Pancreas (tissue), 10 donors: ENCODE results near the gene OR4N2. TPM values are rescaled to one million over a fixed set of nuclear protein-coding genes. Genes with fewer than 3 reads are reported as not detected.
A peak's percentile ranks its signal among the peaks of the same experiment; 100 is the strongest.
"Not testable (repeated sequence)": the region's sequence is repeated elsewhere in the genome, so short reads cannot be mapped to it uniquely, and the experiment has no call there.

Experiments used
- ATAC-seq, 4 donors: fragments of 200-7000 bp; cut with Tn5 transposase; one replicate each; pipeline versions ENCODE4 v1.8.0 to v1.9.1; 2020; ENCODE audit warnings: mild to moderate bottlenecking in 4 of 4, moderate library complexity in 4 of 4
- DNase-seq, 6 donors: peaks; one replicate each; pipeline ENCODE4 v3.0.0-alpha.2; 2020
- FAIRE-seq: peaks from 2 replicates; lab custom pipeline; 2012; peaks lifted over from hg19 to GRCh38; lab: Jason Lieb, UNC
- H3K27ac ChIP-seq, 4 donors: fragments of 200-600 bp; sonication (generic); 1 replicate in 3 of 4; 2 replicates in 1 of 4; pipeline versions ENCODE4 v1.5.0 to v1.8.0; 2020
- H3K27me3 ChIP-seq, 4 donors: fragments of 200-600 bp; one replicate each; pipeline ENCODE4 v1.8.0; 2021
- H3K36me3 ChIP-seq, 3 donors: fragments of 200-600 bp; sonication (generic) in 1 of 3; one replicate each; pipeline versions ENCODE4 v1.5.0 to v1.8.0; 2020 to 2021
- H3K4me1 ChIP-seq, 3 donors: fragments of 200-600 bp; one replicate each; pipeline ENCODE4 v1.8.0; 2021
- H3K4me3 ChIP-seq, 4 donors: fragments of 200-600 bp; sonication (generic) in 2 of 4; one replicate each; pipeline versions ENCODE4 v1.5.0 to v1.8.0; 2020 to 2021
- H3K9me3 ChIP-seq, 4 donors: fragments of 200-600 bp; one replicate each; pipeline ENCODE4 v1.8.0; 2021
- WGBS, 2 donors: extraction: QIAGEN DNeasy Blood & Tissue Kit; methylation state at CpG; one replicate each; pipeline ENCODE4 v1.1.7; 2013; 5-methylcytosine and 5-hydroxymethylcytosine counted together
- intact Hi-C, 3 donors: fragments of 100-400 bp; cut with DNase I; formaldehyde crosslinking; loops; one replicate each; pipeline versions ENCODE4 v1.11.1 to v1.14.2; 2022
- polyA plus RNA-seq, 2 donors: library from polyadenylated mRNA; stranded (reverse); fragments of 200-250 nt; gene quantifications; one replicate each; pipeline ENCODE4 v1.2.3, GENCODE V29; 2013
- total RNA-seq, 6 donors: library from RNA; stranded (reverse); fragmentation: NEBNext Ultra II Directional in 4 of 6; extraction: Animal tissue kit (Norgen Biotek cat#: 25700) in 4 of 6; gene quantifications; one replicate each; pipeline versions ENCODE4 v1.2.1 to v1.2.4, GENCODE V29; 2021 to 2023
- TF ChIP-seq, protein P1 (sequence below), 4 donors: fragments of 200-600 bp; sonication (generic) in 3 of 4; IDR thresholded peaks; one replicate each; pipeline versions ENCODE4 v1.5.0 to v1.8.0; 2021; ENCODE audit warnings: antibody characterized with exemption in 4 of 4
- donor health status: healthy with polysubstance abuse.
- donor health status: DM: no; HTN: no; CAD: no; lungs with moderate emphysema.
- donor health status: DM: no; HTN: no; CAD: no.
- donor health status: control.
- donor health status: control.
- donor health status: Bipolar disorder and iron deficiency.
- donor health status: DM: yes; HTN: yes; CAD: no.
- donor health status: DM: no; HTN: no; CAD: no.
- donor health status: DM: no; HTN: no; CAD: no.
- donor health status: DM: yes; HTN: yes; CAD: no.

The OR4N2 gene
- total and polyA plus RNA-seq, 8 donors = not detected

DNA sequence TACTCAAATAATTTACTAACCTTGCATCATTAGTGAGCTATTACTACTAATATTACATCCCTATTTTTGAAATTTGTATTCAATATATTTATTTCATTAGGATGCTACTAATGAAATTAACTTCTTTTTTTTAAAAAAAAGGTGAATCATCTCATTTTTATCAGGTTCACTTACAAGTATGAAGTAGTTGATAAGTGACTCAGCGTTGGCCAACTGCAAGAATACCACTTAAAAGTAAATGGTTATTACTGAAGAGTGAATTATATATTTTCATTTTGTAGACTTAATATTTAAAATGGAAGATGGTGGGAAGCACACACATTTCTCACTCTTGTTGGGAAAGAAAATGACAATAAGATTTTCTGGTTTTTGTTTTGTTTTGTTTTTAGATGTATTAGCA, 19.6 kb downstream of the OR4N2 start:
- ATAC-seq (no peak), FAIRE-seq (peak; percentile 17), DNase-seq (no peak)
- no peaks in the 10 kb centered on the region for H3K9me3 ChIP-seq
- H3K36me3 ChIP-seq = no peaks in the 10 kb centered on the region
- H3K4me3 ChIP-seq = no peak overlapping the region
- no peaks in the 10 kb centered on the region for H3K4me1 ChIP-seq
- WGBS, 2 donors = 22 to 23% methylated on average over 1 of the region's 1 CpG
- no peaks in the 10 kb centered on the region for H3K27me3 ChIP-seq
- intact Hi-C loops = no loop called here
- H3K27ac ChIP-seq = no peak overlapping the region
- TF ChIP-seq, protein P1, sequence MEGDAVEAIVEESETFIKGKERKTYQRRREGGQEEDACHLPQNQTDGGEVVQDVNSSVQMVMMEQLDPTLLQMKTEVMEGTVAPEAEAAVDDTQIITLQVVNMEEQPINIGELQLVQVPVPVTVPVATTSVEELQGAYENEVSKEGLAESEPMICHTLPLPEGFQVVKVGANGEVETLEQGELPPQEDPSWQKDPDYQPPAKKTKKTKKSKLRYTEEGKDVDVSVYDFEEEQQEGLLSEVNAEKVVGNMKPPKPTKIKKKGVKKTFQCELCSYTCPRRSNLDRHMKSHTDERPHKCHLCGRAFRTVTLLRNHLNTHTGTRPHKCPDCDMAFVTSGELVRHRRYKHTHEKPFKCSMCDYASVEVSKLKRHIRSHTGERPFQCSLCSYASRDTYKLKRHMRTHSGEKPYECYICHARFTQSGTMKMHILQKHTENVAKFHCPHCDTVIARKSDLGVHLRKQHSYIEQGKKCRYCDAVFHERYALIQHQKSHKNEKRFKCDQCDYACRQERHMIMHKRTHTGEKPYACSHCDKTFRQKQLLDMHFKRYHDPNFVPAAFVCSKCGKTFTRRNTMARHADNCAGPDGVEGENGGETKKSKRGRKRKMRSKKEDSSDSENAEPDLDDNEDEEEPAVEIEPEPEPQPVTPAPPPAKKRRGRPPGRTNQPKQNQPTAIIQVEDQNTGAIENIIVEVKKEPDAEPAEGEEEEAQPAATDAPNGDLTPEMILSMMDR (IDR thresholded peaks at IDR 0.05) = no peak

DNA sequence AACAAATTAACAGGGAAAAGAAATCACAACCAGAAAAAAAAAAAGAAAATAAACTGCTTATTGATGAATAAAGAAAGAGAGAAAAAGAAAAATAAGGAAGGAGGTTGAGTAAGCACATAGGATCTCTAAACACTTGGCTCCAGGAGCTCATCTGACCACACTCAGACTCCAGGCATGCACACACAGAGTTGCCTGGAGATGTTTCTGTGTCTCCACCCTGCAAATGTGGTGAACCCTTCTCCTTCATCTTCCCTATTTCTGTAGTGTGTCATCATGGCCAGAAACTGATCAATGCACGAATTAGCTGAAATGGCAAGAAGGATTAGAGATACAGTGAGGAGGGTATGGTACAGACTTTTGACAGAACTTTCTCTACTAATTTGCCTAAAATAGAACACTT, 20.2 kb downstream of the OR4N2 start:
- ATAC-seq (peak in 1 of 4 donors; percentile 24), FAIRE-seq (no peak), DNase-seq (no peak)
- Histone ChIP-seq H3K4me3 (no peak overlapping the region), H3K36me3 (no peaks in the 10 kb centered on the region), H3K4me1 (no peaks in the 10 kb centered on the region), H3K9me3 (no peaks in the 10 kb centered on the region), H3K27me3 (no peaks in the 10 kb centered on the region), H3K27ac (no peak overlapping the region)
- TF ChIP-seq, protein P1 (IDR thresholded peaks at IDR 0.05) = no peak
- 11 to 21% methylated on average over 1 of the region's 1 CpG for WGBS, 2 donors
- intact Hi-C loops = no loop called here

DNA sequence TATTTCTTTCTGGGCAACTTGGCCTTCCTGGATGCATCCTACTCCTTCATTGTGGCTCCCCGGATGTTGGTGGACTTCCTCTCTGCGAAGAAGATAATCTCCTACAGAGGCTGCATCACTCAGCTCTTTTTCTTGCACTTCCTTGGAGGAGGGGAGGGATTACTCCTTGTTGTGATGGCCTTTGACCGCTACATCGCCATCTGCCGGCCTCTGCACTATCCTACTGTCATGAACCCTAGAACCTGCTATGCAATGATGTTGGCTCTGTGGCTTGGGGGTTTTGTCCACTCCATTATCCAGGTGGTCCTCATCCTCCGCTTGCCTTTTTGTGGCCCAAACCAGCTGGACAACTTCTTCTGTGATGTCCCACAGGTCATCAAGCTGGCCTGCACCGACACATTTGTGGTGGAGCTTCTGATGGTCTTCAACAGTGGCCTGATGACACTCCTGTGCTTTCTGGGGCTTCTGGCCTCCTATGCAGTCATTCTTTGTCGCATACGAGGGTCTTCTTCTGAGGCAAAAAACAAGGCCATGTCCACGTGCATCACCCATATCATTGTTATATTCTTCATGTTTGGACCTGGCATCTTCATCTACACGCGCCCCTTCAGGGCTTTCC, 24.2 kb downstream of the OR4N2 start:
- H3K9me3 ChIP-seq, DNase-seq, FAIRE-seq, ATAC-seq, H3K4me1 ChIP-seq, intact Hi-C loops, H3K27ac ChIP-seq, H3K27me3 ChIP-seq, H3K36me3 ChIP-seq, H3K4me3 ChIP-seq: not testable (repeated sequence)
- 45 to 47% methylated on average over 12 of the region's 12 CpGs for WGBS, 2 donors

DNA sequence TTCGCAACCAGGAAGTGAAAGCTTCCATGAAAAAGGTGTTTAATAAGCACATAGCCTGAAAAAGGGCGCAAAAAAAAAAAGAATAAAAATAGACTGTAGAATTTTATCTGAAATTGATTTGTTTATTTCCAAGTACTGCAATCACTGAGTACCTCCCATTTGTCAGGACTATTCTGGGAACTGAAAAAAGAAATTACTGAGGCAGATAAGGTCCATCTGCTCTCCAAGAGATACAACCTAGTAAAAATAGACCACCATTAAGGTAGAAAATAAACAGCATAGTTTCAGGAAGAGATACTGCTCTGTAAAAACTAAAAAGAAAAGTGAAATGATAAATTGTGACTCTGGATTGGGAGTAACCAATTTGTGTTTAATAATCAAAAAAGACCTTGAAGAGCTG, 24.7 kb downstream of the OR4N2 start:
- 66 to 77% methylated on average over 2 of the region's 2 CpGs for WGBS, 2 donors
- FAIRE-seq (no peak), DNase-seq (no peak), ATAC-seq (peak in 1 of 4 donors; percentile 67)
- Histone ChIP-seq H3K27me3 (no peaks in the 10 kb centered on the region), H3K27ac (no peak overlapping the region), H3K4me1 (no peaks in the 10 kb centered on the region), H3K4me3 (no peak overlapping the region), H3K9me3 (no peaks in the 10 kb centered on the region), H3K36me3 (no peaks in the 10 kb centered on the region)
- intact Hi-C loops = no loop called here
- TF ChIP-seq, protein P1 (IDR thresholded peaks at IDR 0.05) = no peak

DNA sequence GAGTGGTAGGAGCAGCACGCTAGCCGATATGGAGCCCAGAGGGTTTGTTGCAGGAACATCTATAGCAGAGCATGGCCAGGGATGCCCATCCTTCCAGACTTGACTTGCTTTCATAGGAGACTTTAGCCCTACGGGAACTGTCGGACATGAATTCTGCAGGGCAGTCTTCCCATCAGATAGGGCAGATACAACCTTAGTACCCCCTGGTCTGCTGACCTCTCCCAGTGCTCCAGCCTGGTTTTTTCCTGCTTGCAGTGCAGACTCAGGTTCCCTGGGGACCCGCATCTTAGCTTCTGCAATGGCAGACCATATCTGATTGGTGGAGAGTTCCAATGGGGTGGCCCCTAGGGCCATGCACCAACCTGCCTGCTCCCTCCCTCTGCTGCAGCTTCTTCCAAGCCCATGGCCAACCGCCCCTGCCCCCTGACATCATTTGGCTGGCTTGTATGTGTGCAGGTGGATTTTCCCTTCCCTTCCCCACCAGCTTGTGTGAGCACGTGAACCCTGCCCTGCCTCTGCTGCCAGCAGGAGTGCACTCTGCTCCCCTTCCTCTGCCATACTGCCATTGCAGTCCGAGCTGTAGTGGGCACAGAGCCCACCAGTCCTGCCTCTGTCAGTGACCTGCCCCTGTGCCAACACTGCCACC, 30.8 kb downstream of the OR4N2 start:
- FAIRE-seq, H3K9me3 ChIP-seq, intact Hi-C loops, H3K36me3 ChIP-seq, H3K4me1 ChIP-seq, H3K27ac ChIP-seq, ATAC-seq, H3K4me3 ChIP-seq, H3K27me3 ChIP-seq: not testable (repeated sequence)
- peak in 1 of 6 donors; percentile 66 for DNase-seq
- 56 to 71% methylated on average over 8 of the region's 8 CpGs for WGBS, 2 donors

DNA sequence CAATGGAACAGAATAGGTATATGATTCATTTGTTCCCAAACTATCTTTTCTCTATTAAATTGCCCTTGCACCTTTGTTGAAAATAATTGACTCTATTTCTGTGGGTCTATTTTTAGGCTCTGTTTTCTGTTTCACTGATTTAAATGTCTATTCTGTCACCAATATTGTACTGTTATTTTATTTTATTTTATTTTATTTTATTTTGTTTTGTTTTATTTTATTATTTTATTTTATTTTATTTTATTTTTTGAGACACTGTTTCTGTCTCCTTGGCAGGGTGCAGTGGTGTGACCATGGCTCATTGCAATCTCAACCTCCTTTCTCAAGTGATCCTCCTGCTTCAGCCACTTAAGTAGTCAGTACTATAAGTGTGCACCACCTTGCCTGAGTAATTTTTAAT, 34.9 kb downstream of the OR4N2 start:
- ATAC-seq (no peak), FAIRE-seq (no peak), DNase-seq (no peak)
- Histone ChIP-seq H3K9me3 (no peaks in the 10 kb centered on the region), H3K27ac (no peak overlapping the region), H3K27me3 (no peaks in the 10 kb centered on the region), H3K4me3 (no peak overlapping the region), H3K36me3 (no peaks in the 10 kb centered on the region), H3K4me1 (no peaks in the 10 kb centered on the region)
- intact Hi-C loops = no loop called here
- TF ChIP-seq, protein P1 (IDR thresholded peaks at IDR 0.05) = no peak
